Measurements from ENCODE around the gene EEIG1. TPM values are rescaled to one million over a fixed set of nuclear protein-coding genes. Genes with fewer than 3 reads are reported as not detected.
A peak's percentile ranks its signal among the peaks of the same experiment; 100 is the strongest.

Gene EEIG1
- total RNA-seq, 2 donors from 2014 or later: 72.2 to 95.9 TPM

- Histone ChIP-seq H3K27ac (no peak overlapping the region), H3K4me1 (peaks cover 3% of the 10 kb centered on the region), H3K9me3 (no peaks in the 10 kb centered on the region), H3K9ac (ENCODE audit: low read depth in 2 of 2, low read length in 2 of 2) (no peak overlapping the region), H3K36me3 (peaks cover 23% of the 10 kb centered on the region), H3K4me3 (no peak overlapping the region), H3K27me3 (no peaks in the 10 kb centered on the region)
- DNase-seq: no peak
- intact Hi-C loops (cut with DNase I): no loop called here
- TF ChIP-seq CTCF (IDR thresholded peaks at IDR 0.05): no peak
Observed at GRCh38 chr9:127945942-127946341, 34.8 kb downstream of the EEIG1 start.

DNA sequence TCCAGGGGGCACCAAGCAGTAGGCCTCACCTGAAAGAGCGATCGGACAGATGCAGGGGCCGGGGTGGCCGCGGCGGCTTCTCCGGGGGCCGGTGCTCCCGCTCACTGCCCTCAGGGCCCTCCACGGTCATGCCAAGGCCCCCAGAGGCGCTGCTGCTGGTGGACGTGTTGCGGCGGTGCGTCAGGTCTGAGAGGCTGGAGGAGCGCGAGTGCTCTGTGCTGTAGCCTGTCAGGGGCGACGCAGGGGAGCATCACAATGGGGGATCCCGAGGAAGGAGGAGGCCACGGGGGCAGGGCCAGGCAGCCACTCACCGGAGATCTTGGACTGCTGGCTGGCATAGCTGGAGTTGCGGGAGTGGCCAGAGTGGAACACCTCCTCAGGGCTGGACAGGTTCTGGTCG is 35.5 kb downstream of the EEIG1 start:
- no peak overlapping the region for H3K27ac ChIP-seq
- H3K4me3 ChIP-seq: no peak overlapping the region
- intact Hi-C loops (cut with DNase I): no loop called here
- H3K27me3 ChIP-seq: no peaks in the 10 kb centered on the region
- peaks cover 22% of the 10 kb centered on the region for H3K36me3 ChIP-seq
- H3K4me1 ChIP-seq: peaks cover 3% of the 10 kb centered on the region
- H3K9me3 ChIP-seq: no peaks in the 10 kb centered on the region
- H3K9ac ChIP-seq (ENCODE audit: low read depth in 2 of 2, low read length in 2 of 2): no peak overlapping the region
- DNase-seq: no peak
- TF ChIP-seq CTCF (IDR thresholded peaks at IDR 0.05): no peak

DNA sequence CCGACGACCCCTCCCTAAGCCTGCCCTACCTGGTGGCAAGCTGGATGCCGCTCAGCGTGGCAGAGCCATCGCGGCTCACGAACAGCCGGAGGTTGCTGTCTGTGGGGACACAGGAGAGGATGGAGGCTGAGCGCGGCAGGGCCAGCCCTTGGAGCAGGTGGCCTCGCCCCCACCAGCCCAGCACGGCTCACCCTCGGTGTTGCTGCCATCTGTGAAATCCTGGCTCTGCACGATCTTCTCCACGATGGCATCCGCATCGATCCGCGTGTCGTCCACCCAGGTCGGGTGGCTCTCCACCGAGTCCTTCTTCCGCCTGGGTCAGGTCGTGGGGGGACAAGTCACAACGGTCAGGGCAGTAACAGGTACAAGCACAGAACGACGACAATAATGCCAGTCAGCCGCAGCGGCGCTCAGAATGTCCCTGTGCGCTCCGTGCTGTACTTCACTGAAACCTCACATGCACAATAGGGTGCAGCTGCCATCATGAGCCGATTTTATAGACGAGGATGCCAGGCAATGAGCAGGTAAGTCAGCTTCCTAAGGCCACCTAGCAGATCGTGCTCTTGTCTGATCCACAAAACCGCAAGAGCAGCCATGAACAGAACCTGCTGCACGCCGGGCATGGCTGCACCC is 36.1 kb downstream of the EEIG1 start:
- intact Hi-C loops (cut with DNase I): no loop called here
- H3K27ac ChIP-seq: no peak overlapping the region
- no peak overlapping the region for H3K4me3 ChIP-seq
- no peak for TF ChIP-seq CTCF (IDR thresholded peaks at IDR 0.05)
- peaks cover 16% of the 10 kb centered on the region for H3K36me3 ChIP-seq
- no peaks in the 10 kb centered on the region for H3K27me3 ChIP-seq
- no peak overlapping the region for H3K9ac ChIP-seq (ENCODE audit: low read depth in 2 of 2, low read length in 2 of 2)
- peaks cover 3% of the 10 kb centered on the region for H3K4me1 ChIP-seq
- H3K9me3 ChIP-seq: no peaks in the 10 kb centered on the region
- DNase-seq: no peak

- DNase-seq: peak; percentile 90
- TF ChIP-seq CTCF (IDR thresholded peaks at IDR 0.05): peak; percentile 89
- Histone ChIP-seq H3K4me3 (no peak overlapping the region), H3K36me3 (peaks cover 14% of the 10 kb centered on the region), H3K27ac (no peak overlapping the region), H3K27me3 (no peaks in the 10 kb centered on the region), H3K4me1 (no peaks in the 10 kb centered on the region), H3K9me3 (no peaks in the 10 kb centered on the region), H3K9ac (ENCODE audit: low read depth in 2 of 2, low read length in 2 of 2) (no peak overlapping the region)
- intact Hi-C loops (cut with DNase I): no loop called here
Observed at GRCh38 chr9:127943731-127944144, 37.1 kb downstream of the EEIG1 start.

- peak; percentile 12 for TF ChIP-seq CTCF (IDR thresholded peaks at IDR 0.05)
- Histone ChIP-seq H3K27me3 (no peaks in the 10 kb centered on the region), H3K4me3 (no peak overlapping the region), H3K4me1 (no peaks in the 10 kb centered on the region), H3K9ac (ENCODE audit: low read depth in 2 of 2, low read length in 2 of 2) (no peak overlapping the region), H3K9me3 (no peaks in the 10 kb centered on the region), H3K27ac (no peak overlapping the region), H3K36me3 (peaks cover 14% of the 10 kb centered on the region)
- DNase-seq: no peak
- intact Hi-C loops (cut with DNase I): no loop called here
Observed at GRCh38 chr9:127943011-127943662, 37.7 kb downstream of the EEIG1 start.
